CD4-positive, alpha-beta memory T cell (primary cell): ENCODE measurements around the gene RAP1GAP2. TPM values are rescaled to one million over a fixed set of nuclear protein-coding genes. Genes with fewer than 3 reads are reported as not detected.
A peak's percentile ranks its signal among the peaks of the same experiment; 100 is the strongest.

Experiments used
- CTCF ChIA-PET: fragments of 350-600 bp; sonication (Branson Sonifier 250); formaldehyde crosslinking; loops from one replicate; lab custom pipeline; 2021; ENCODE audit warnings: inconsistent platforms; ENCODE audit not compliant: partially characterized antibody; lab: Charles Lee
- POLR2A ChIA-PET: fragments of 350-600 bp; sonication (Branson Sonifier 250); formaldehyde crosslinking; loops from one replicate; lab custom pipeline; 2021; ENCODE audit not compliant: partially characterized antibody; lab: Charles Lee
- DNase-seq, 5 donors: peaks; one replicate each; pipeline versions ENCODE4 v3.0.0 to v3.0.0-alpha.2; 2020 to 2022; ENCODE audit warnings: mixed read lengths in 1 of 5
- H3K27ac ChIP-seq: one replicate; pipeline ENCODE4 v1.7.0; 2013; ENCODE audit warnings: low read depth, low read length
- H3K27me3 ChIP-seq: 2 replicates; pipeline ENCODE4 v1.7.0; 2013; ENCODE audit warnings: mild to moderate bottlenecking, low read length, moderate library complexity; ENCODE audit not compliant: insufficient read depth
- H3K36me3 ChIP-seq: 2 replicates; pipeline ENCODE4 v1.7.0; 2013; ENCODE audit warnings: mild to moderate bottlenecking, low read length, moderate library complexity; ENCODE audit not compliant: insufficient read depth
- H3K4me1 ChIP-seq: 2 replicates; pipeline ENCODE4 v1.7.0; 2013; ENCODE audit warnings: mild to moderate bottlenecking, low read length, moderate library complexity; ENCODE audit not compliant: insufficient read depth
- H3K4me3 ChIP-seq, 2 donors: one replicate each; pipeline ENCODE4 v1.7.0; 2013; ENCODE audit warnings: low read length in 2 of 2, mild to moderate bottlenecking in 1 of 2
- H3K9me3 ChIP-seq, 2 donors: one replicate each; pipeline ENCODE4 v1.7.0; 2013; ENCODE audit warnings: low read length in 2 of 2, control low read depth in 1 of 2; ENCODE audit not compliant: control insufficient read depth in 1 of 2
- H3K27ac Mint-ChIP-seq, 7 donors: one replicate each; pipeline ENCODE4 v1.8.0; 2020 to 2021; ENCODE audit warnings: mixed read lengths in 7 of 7, mild to moderate bottlenecking in 6 of 7, inconsistent platforms in 3 of 7, moderate library complexity in 3 of 7
- H3K27me3 Mint-ChIP-seq, 2 donors: one replicate each; pipeline ENCODE4 v1.8.0; 2020 to 2021; ENCODE audit warnings: mixed read lengths in 2 of 2
- H3K36me3 Mint-ChIP-seq, 2 donors: one replicate each; pipeline ENCODE4 v1.8.0; 2020 to 2021; ENCODE audit warnings: mixed read lengths in 2 of 2, inconsistent platforms in 1 of 2, mild to moderate bottlenecking in 1 of 2
- H3K4me1 Mint-ChIP-seq, 4 donors: one replicate each; pipeline ENCODE4 v1.8.0; 2020 to 2021; ENCODE audit warnings: mixed read lengths in 4 of 4, mild to moderate bottlenecking in 1 of 4
- H3K4me3 Mint-ChIP-seq, 8 donors: one replicate each; pipeline ENCODE4 v1.8.0; 2020 to 2021; ENCODE audit warnings: mixed read lengths in 8 of 8, mild to moderate bottlenecking in 7 of 8, moderate library complexity in 6 of 8, inconsistent platforms in 3 of 8
- H3K9me3 Mint-ChIP-seq, 8 donors: one replicate each; pipeline ENCODE4 v1.8.0; 2020 to 2021; ENCODE audit warnings: mixed read lengths in 8 of 8, mild to moderate bottlenecking in 5 of 8, inconsistent platforms in 3 of 8, moderate library complexity in 1 of 8
- intact Hi-C: fragments of 100-400 bp; cut with micrococcal nuclease; formaldehyde crosslinking; loops from one replicate; pipeline ENCODE4 v1.15.1; 2023
- polyA plus RNA-seq, 2 donors: library from polyadenylated mRNA; unstranded; fragments of 300-500 nt; fragmentation: Illumina TruSeq; gene quantifications; one replicate each; pipeline ENCODE4 v1.2.3, GENCODE V29; 2021
- total RNA-seq, 2 experiments: library from RNA; stranded (reverse); gene quantifications; one replicate each; pipeline ENCODE4 v1.2.3, GENCODE V29; 2021

The RAP1GAP2 gene
- total and polyA plus RNA-seq, 4 experiments from 2014 or later: 0.38 to 9.9 (median 8.0) TPM

DNA sequence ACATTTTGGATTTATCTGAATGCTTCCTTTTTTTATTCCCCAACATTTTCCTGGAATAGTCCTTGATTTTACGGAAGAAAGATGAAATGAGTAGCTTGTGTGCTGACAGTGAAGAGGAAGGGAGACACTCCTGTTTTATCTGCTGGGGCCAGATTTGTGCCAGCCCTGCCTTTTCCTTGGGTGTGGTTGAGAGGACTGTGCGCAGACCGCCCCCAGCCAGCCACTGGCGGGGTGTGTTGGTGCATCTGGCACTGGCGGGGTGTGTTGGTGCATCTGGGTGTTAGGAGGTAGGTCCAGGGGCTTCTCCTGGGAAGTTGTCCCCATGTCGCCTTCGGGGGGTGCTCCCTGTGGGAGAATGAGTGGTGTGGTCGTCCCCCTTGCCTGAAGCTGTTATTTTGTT lies 39.5 kb downstream of the RAP1GAP2 start:
- CTCF ChIA-PET: interaction anchor here (1.3 to 7.9 kb wide), 6 partner anchors 8 to 95 kb away, joined by 4 to 146 read pairs (median 14); no protein-coding TSS in a partner anchor

DNA sequence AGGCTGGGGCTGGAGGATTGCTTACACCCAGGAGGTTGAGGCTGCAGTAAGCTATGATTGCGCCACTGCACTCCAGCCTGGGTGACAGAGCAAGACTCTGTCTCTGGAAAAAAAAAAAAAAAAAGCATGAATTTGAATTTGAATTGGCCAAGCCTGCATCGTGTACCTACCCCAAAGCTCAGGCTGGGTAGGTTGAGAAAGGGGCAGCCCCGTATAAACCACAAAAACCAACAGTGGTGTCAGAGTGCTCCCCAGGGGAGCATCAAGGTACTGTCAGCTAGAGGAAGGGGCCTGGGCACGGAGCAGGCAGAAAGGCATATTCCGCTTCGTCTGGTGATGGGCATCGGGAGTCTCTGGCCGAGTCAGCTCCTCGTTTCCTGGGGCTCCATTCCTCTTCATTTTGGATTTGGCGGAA lies 40.9 kb downstream of the RAP1GAP2 start:
- ChIA-PET CTCF (interaction anchor here (0.7 to 7.9 kb wide), 15 partner anchors 9 to 176 kb away, joined by 3 to 146 read pairs (median 7); partner anchors contain the start of gene RAP1GAP2), POLR2A (interaction anchor here (1.0 to 2.7 kb wide), 4 partner anchors 10 to 51 kb away, joined by 4 to 24 read pairs (median 10); partner anchors contain the start of gene RAP1GAP2)
- Mint-ChIP-seq H3K36me3 (peaks cover 11 to 18% of the 10 kb centered on the region in 2 donors), H3K4me3 (no peak overlapping the region), H3K27ac (peak overlapping the region in 2 of 7 donors; percentile 19 to 41), H3K4me1 (peaks cover 7 to 24% (median 12%) of the 10 kb centered on the region in 4 donors), H3K9me3 (no peaks in the 10 kb centered on the region), H3K27me3 (no peaks in the 10 kb centered on the region)
- no peaks in the 10 kb centered on the region for H3K27me3 ChIP-seq
- no peak overlapping the region for H3K27ac ChIP-seq
- intact Hi-C loops: loop anchor here (1.0 kb wide), 2 partner anchors 23 to 51 kb away; no protein-coding TSS in a partner anchor
- peak; percentile 48 to 65 (median 61) for DNase-seq
- peaks cover 5% of the 10 kb centered on the region for H3K36me3 ChIP-seq
- H3K4me1 ChIP-seq: peaks cover 6% of the 10 kb centered on the region
- H3K4me3 ChIP-seq: no peak overlapping the region
- H3K9me3 ChIP-seq: no peaks in the 10 kb centered on the region

More for the DNA sequence above, 39.5 kb downstream of the RAP1GAP2 start:
- peak overlapping the region in 3 of 7 donors; percentile 3 to 66 (median 17) for H3K27ac Mint-ChIP-seq
- H3K27me3 Mint-ChIP-seq: no peaks in the 10 kb centered on the region
- peaks cover 8 to 24% (median 13%) of the 10 kb centered on the region in 4 donors for H3K4me1 Mint-ChIP-seq
- intact Hi-C loops: no loop called here
- Histone ChIP-seq H3K27ac (no peak overlapping the region), H3K4me3 (no peak overlapping the region), H3K27me3 (no peaks in the 10 kb centered on the region), H3K9me3 (no peaks in the 10 kb centered on the region), H3K36me3 (peaks cover 5% of the 10 kb centered on the region), H3K4me1 (peaks cover 6% of the 10 kb centered on the region)
- peaks cover 15 to 21% of the 10 kb centered on the region in 2 donors for H3K36me3 Mint-ChIP-seq
- POLR2A ChIA-PET: interaction anchor here (0.6 to 2.7 kb wide), 3 partner anchors 14 to 49 kb away, joined by 3 to 15 read pairs (median 3); no protein-coding TSS in a partner anchor
- DNase-seq: no peak
- no peak overlapping the region for H3K4me3 Mint-ChIP-seq
- peaks cover 0 to 4% (median 0%) of the 10 kb centered on the region in 8 donors for H3K9me3 Mint-ChIP-seq

DNA sequence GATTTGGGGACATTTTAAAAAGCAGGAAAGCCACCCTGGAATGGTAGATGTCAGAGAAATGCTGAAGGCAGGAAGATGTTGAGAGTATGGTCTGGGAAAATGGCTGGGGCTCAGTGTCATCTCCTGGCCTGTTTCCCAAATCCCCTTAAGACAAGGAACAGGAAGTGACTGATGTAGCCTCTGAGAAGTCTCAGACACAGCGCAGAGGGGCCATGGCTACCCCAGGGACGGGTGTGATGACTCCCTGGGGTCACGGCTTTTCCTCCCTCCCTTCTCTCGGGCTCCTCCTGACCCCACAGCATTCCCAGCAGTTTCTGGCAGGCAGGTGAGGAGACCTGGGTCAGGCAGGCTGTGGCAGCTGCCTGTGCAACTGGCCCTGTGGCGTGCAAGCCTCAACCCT lies 45.4 kb downstream of the RAP1GAP2 start:
- Mint-ChIP-seq H3K4me3 (no peak overlapping the region), H3K27ac (no peak overlapping the region), H3K9me3 (no peaks in the 10 kb centered on the region), H3K4me1 (peaks cover 5 to 13% (median 8%) of the 10 kb centered on the region in 4 donors), H3K36me3 (peaks cover 16 to 20% of the 10 kb centered on the region in 2 donors), H3K27me3 (no peaks in the 10 kb centered on the region)
- no peak overlapping the region for H3K4me3 ChIP-seq
- no peaks in the 10 kb centered on the region for H3K27me3 ChIP-seq
- CTCF ChIA-PET: interaction anchor here (0.7 to 1.3 kb wide), 2 partner anchors 56 to 300 kb away, joined by 3 to 4 read pairs; no protein-coding TSS in a partner anchor
- intact Hi-C loops: no loop called here
- POLR2A ChIA-PET: no interaction called here
- DNase-seq: no peak
- H3K36me3 ChIP-seq: peaks cover 5% of the 10 kb centered on the region
- no peaks in the 10 kb centered on the region for H3K9me3 ChIP-seq
- peaks cover 6% of the 10 kb centered on the region for H3K4me1 ChIP-seq
- no peak overlapping the region for H3K27ac ChIP-seq

DNA sequence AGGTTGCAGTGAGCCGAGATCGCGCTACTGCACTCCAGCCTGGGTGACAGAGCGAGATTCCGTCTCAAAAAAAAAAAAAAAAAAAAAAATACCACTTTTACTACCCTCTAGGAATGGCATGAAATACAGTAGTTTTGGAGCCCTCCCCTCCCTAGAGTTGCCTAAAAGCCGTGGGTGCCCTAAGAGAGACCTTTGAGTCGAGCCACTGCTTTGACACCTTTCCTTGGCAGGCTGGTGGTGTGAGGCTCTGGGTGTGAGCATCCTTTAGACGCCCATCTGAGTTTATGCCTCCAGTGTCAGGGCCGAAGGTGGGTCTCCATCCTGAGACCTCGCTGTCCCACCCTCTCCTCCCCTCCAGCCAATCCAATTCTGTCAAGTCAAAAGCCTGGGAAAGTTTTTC lies 46.2 kb downstream of the RAP1GAP2 start:
- Histone ChIP-seq H3K36me3 (peaks cover 5% of the 10 kb centered on the region), H3K4me1 (peaks cover 2% of the 10 kb centered on the region), H3K27ac (no peak overlapping the region), H3K4me3 (no peak overlapping the region), H3K27me3 (no peaks in the 10 kb centered on the region), H3K9me3 (no peaks in the 10 kb centered on the region)
- H3K4me1 Mint-ChIP-seq: peaks cover 1 to 7% (median 2%) of the 10 kb centered on the region in 4 donors
- H3K9me3 Mint-ChIP-seq: no peaks in the 10 kb centered on the region
- no peak overlapping the region for H3K27ac Mint-ChIP-seq
- POLR2A ChIA-PET: no interaction called here
- CTCF ChIA-PET: no interaction called here
- DNase-seq: no peak
- H3K27me3 Mint-ChIP-seq: no peaks in the 10 kb centered on the region
- no peak overlapping the region for H3K4me3 Mint-ChIP-seq
- peaks cover 10 to 17% of the 10 kb centered on the region in 2 donors for H3K36me3 Mint-ChIP-seq
- intact Hi-C loops: no loop called here

GRCh38 chr17:2844416-2844815 lies 48.2 kb downstream of the RAP1GAP2 start:
- no peak overlapping the region for H3K4me3 Mint-ChIP-seq
- peaks cover 0 to 2% of the 10 kb centered on the region in 2 donors for H3K27me3 Mint-ChIP-seq
- H3K36me3 Mint-ChIP-seq: peaks cover 9 to 15% of the 10 kb centered on the region in 2 donors
- no peaks in the 10 kb centered on the region for H3K9me3 ChIP-seq
- DNase-seq: no peak
- CTCF ChIA-PET: interaction anchor here (0.5 to 1.3 kb wide), 2 partner anchors 15 to 285 kb away, joined by 3 to 4 read pairs; no protein-coding TSS in a partner anchor
- H3K4me1 ChIP-seq: peaks cover 10% of the 10 kb centered on the region
- no peak overlapping the region for H3K27ac ChIP-seq
- peak overlapping the region in 1 of 7 donors; percentile 44 for H3K27ac Mint-ChIP-seq
- intact Hi-C loops: no loop called here
- no peaks in the 10 kb centered on the region for H3K9me3 Mint-ChIP-seq
- no peaks in the 10 kb centered on the region for H3K36me3 ChIP-seq
- POLR2A ChIA-PET: no interaction called here
- peaks cover 10 to 21% (median 13%) of the 10 kb centered on the region in 4 donors for H3K4me1 Mint-ChIP-seq
- no peaks in the 10 kb centered on the region for H3K27me3 ChIP-seq
- no peak overlapping the region for H3K4me3 ChIP-seq

DNA sequence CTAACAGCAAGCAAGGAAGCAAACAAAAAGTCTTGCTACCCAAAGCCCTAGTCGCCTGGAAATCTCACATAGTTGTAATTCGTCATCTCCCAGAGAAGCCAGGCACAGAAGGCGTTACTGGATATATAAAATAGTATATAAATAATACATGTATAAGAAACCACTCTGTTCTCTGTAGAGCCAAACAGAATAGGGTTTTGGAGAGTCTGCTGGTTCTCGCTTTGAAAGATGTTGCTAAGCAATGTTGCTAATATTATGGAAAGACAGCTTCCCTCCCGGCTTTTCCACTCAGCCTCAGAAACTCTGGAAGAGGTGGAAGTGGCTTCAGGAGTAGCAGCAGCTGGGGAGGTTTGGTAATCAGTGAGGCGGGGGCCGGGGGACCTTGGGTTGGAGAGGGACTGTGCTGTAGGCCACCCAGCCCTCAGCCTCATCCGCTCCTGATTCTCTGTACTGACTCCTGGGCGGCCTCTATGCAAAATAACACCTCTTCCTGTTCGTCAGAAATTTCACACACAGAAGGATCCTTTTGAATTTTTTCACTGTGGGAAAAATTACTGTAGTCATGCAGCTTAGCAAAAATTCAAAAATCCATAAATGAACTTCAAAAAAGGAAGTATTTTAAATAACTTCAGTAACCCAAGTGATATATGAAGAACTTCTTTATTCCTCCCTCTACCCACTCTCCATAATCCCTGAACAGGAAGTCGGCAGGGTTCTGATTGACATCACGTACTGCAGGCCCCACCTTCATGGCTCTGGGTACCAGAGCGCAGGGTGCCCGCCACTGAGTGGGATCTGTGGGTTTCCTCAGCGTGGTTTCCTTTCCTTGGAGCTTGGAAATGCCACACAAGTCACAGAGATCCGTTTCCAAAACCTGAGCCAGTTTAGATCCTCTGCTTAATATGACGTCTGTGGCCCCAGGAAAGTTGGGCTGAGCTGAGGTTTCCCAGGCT lies 51.4 kb downstream of the RAP1GAP2 start:
- Mint-ChIP-seq H3K4me3 (peak overlapping the region in 1 of 8 donors; percentile 7), H3K36me3 (peaks cover 8 to 17% of the 10 kb centered on the region in 2 donors), H3K9me3 (no peaks in the 10 kb centered on the region), H3K4me1 (peaks cover 12 to 32% (median 22%) of the 10 kb centered on the region in 4 donors), H3K27ac (peak overlapping the region in 2 of 7 donors; percentile 9 to 48), H3K27me3 (peaks cover 0 to 2% of the 10 kb centered on the region in 2 donors)
- Histone ChIP-seq H3K36me3 (no peaks in the 10 kb centered on the region), H3K27me3 (no peaks in the 10 kb centered on the region), H3K9me3 (no peaks in the 10 kb centered on the region), H3K4me3 (no peak overlapping the region), H3K27ac (no peak overlapping the region), H3K4me1 (peaks cover 14% of the 10 kb centered on the region)
- no peak for DNase-seq
- POLR2A ChIA-PET: interaction anchor here (0.7 to 2.0 kb wide), 4 partner anchors 16 to 176 kb away, joined by 3 to 7 read pairs (median 5); no protein-coding TSS in a partner anchor
- CTCF ChIA-PET: interaction anchor here (0.8 to 7.0 kb wide), 25 partner anchors 10 to 859 kb away, joined by 3 to 65 read pairs (median 6); partner anchors contain the start of genes CTNS, RAP1GAP2 and SHPK
- intact Hi-C loops: loop anchor here (1.0 kb wide), 2 partner anchors 83 to 166 kb away; no protein-coding TSS in a partner anchor
